ENCODE data around the gene TRPM5.

DNA sequence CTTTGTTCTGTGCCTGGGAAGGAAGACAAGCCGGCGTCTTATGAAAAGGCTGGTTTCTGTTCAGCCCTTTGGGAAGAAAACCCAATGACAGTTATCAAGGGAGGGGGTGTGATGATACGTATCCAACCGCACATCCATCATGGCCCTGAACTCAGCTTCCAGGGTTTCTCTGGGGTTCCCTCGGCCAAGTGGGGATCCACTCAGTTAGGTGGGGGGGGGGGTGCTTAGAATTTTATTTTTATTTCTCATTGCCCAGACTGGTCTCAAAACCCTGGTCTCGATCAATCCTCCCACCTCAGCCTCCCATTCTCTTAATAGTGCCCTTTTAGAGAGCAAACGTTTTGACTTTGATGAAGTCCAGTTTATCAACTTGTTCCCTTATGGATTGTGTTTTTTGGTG lies 26.2 kb upstream of the TRPM5 start:
- TF ChIP-seq YY1 (IDR thresholded peaks at IDR 0.05; ENCODE audit: low read depth) (no peak), EP300 (IDR thresholded peaks at IDR 0.05; ENCODE audit: borderline replicate concordance in 1 of 2, low read depth in 1 of 2, low read length in 1 of 2) (no peak), CTCF (IDR thresholded peaks at IDR 0.05) (no peak), NFIC (IDR thresholded peaks at IDR 0.05; ENCODE audit: borderline replicate concordance) (no peak), RAD21 (IDR thresholded peaks at IDR 0.05; ENCODE audit: low read length) (no peak), JUND (IDR thresholded peaks at IDR 0.05) (no peak), POLR2AphosphoS5 (IDR thresholded peaks at IDR 0.05; ENCODE audit: low read depth, low read length) (no peak), TCF12 (IDR thresholded peaks at IDR 0.05) (no peak), MEF2A (IDR thresholded peaks at IDR 0.05; ENCODE audit: borderline replicate concordance, low read depth) (no peak), SMC3 (IDR thresholded peaks at IDR 0.05; ENCODE audit: low read depth, low read length) (no peak), TAF1 (IDR thresholded peaks at IDR 0.05; ENCODE audit: borderline replicate concordance, low read depth, low read length) (no peak), EZH2phosphoT487 (IDR thresholded peaks at IDR 0.05; ENCODE audit: borderline replicate concordance, low read depth) (no peak)
- TF ChIP-seq, protein P1, sequence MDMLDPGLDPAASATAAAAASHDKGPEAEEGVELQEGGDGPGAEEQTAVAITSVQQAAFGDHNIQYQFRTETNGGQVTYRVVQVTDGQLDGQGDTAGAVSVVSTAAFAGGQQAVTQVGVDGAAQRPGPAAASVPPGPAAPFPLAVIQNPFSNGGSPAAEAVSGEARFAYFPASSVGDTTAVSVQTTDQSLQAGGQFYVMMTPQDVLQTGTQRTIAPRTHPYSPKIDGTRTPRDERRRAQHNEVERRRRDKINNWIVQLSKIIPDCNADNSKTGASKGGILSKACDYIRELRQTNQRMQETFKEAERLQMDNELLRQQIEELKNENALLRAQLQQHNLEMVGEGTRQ (IDR thresholded peaks at IDR 0.05; ENCODE audit: borderline replicate concordance, low read depth, low read length) = no peak
- TF ChIP-seq, protein P2, sequence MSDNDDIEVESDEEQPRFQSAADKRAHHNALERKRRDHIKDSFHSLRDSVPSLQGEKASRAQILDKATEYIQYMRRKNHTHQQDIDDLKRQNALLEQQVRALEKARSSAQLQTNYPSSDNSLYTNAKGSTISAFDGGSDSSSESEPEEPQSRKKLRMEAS (IDR thresholded peaks at IDR 0.05; ENCODE audit: low read depth) = no peak

Measured in SK-N-SH (cell line).